Suppressor macrophage (primary cell): Measurements from ENCODE around the gene ADORA2A.

Source experiments
- DNase-seq, 4 experiments: peaks; one replicate each; pipeline ENCODE4 v3.0.0-alpha.2; 2020 to 2022

Gene ADORA2A

DNA sequence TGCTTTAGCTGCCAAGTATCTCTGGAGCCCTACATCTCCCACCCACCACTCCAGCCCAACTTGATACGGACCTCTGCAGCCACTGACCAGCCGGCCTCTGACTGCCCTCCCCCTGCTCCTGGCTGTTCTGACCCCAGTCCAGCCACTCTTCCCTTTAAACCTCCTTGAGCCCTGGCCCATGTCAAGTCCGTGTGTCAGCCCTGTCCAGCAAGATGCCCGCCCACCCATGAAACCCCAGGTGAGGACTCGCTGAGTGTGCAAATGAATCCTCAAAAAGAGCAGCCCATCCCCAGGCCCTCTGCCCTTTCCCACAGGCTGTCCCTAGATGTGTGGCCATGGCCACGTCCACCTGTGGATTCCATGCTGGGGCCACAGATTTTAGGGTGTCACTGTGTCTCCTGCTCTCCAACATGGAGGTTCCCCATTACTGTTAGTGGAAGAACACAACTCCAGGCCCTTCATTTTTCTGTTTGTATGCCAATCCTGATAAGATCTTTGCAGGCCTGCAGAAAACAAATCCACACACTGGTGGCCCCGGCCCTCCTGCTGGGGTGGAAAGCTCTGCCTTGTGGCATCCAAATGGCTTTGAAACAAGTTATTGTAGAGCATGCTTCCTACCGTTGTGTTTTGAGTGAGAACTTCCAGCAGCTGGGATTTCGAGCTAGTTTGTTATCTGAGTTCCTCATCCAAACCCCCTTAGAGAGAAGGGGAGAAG, 22.7 kb upstream of the ADORA2A start:
- DNase-seq: no peak

DNA sequence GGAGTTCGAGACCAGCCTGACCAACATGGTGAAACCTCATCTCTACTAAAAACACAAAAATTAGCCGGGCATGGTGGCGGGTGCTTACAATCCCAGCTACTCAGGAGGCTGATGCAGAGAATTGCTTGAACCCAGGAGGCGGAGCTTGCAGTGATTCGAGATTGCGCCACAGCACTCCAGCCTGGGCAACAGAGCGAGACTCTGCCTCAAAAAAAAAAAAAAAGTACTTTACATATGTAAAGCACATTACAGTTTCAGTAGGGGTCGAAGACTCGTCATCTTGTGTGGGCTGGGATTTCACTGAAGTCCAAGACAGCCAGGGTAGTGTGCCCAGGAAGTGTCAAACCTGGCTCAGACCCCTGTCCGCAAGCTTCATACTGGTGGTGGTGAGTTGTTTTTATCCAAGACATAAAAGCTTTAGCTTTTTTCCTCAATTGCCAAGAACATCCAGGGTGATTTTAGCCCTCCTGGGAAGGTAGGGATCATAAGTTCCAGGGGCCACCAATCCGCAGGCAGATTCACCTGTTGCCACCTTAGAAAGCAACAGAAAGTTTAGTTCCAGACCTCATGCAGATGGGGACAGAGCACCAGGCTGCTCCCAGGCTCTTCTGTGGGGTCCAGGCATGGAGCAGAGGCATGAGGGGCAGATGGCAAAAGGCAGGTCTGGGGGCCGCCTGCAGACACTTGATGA, 21.6 kb upstream of the ADORA2A start:
- no peak for DNase-seq

DNA sequence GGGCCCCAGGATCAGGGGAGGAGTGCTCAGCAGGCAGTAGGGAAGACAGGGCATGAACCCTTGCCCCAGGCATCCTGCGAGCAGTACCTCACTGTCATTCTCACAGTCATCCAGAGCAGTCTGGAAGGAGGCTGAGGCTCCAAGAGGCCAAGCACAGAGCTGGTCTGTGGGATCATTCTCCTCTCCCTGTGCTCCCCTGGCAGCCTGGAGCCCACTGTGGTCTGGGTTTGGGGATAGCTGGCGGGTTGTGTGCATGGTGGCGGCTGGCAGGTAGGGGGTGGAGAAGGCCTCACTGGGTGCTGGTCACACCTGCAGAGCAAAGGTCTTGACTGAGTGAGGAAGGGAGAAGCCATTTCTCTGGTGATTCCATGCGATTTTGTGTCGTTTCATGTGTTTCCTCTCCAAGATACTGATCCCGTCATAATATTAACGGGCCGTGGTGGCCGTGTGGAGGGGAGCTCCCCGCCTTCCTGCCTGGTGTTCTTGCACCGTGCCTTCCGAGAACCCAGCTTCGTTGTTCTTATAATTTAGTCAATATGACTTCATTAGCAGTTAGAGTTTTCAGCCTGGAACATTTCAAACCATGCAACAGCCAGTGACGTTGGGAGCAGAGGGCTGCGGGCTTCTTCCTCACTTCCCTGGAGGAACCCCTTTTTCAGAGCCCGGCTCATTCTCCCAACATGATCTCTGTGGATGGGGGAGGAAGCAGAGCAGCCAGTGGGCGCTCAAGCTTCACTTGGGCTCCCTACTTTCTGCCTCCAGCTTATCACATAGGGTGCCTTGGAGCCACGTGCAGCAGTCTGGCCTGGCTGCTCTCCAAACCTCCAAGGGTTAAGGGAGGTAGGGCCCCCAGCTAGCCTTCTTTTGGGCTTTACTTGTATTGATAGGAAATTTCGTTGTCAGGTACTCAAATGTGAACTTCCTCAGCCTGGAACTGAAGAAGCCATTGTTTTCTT, 20.8 kb upstream of the ADORA2A start:
- DNase-seq: no peak

DNA sequence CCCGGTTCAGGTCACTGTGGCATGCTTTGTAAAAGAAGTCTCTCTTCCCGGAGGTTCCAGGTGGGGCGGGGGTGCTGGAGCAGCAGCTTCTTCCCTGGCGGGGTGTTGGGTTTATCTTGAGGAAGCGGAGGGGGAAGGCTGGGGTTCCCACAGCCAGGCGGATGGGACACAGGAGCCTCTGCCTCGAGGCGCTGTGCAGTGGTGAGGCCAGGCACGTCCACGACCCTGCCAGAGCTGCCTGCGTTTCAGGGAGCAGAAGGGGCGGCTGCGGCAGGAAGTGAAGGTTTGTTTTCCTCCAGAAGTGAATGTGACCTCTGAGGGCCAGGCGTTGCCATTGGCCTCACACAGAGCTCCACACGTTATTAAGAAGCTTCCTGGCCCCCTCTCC, 20.1 kb upstream of the ADORA2A start:
- no peak for DNase-seq

DNA sequence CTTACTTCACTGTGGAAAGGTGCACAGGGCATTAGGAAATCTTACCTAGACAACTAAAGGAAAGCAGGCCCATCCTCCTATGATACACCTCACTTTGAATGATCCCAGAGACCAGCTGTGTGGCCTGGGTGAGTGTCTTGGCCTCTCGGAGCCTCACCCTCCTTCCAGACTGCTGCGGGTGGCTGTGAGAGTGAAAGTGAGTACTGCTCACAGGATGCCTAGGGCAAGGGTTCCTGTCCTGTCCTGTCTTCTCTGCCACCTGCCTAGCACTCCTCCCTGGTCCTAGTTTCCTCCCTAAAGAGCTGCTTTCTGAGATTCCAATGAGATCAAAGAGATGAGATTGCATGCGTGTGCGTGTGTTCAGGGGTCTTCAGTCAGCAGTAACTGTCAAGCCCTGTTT, 19.5 kb upstream of the ADORA2A start:
- DNase-seq: no peak

DNA sequence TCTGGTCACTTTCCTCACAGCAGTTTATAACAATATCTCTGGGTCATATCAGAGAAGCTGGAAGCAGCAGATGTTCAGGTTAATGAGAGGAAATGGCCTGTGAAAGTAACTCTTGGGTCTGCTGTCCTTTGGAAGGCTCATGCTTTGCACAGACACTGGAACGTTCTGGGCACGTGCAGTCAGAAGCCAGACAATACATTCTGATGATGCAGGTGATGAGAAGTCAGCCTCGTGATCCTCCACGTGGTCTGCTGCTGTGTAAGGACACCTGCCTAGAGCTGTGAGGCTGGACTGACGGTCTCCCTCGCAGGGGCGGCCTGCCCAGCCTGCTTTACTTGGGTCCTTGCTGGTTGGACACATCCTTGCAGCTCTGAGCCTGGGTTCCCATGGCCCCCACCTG, 18.8 kb upstream of the ADORA2A start:
- DNase-seq: no peak

DNA sequence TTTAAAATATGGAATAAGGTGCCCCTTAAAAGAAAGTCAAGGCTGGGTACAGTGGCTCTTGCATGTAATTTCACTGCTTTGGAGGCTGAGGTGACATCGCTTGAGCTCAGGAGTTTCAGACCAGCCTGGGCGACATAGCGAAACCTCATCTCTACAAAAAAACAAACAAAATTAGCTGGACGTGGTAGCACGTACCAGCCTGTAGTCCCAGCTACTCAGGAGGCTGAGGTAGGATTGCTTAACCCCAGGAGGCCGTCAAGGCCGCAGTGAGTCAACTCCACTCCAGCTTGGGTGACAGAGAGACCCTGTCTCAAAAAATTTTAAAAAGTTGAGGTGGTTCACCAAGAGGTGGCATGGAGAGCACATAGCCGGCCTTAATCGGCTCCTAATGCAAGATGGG, 17.7 kb upstream of the ADORA2A start:
- DNase-seq: no peak

DNA sequence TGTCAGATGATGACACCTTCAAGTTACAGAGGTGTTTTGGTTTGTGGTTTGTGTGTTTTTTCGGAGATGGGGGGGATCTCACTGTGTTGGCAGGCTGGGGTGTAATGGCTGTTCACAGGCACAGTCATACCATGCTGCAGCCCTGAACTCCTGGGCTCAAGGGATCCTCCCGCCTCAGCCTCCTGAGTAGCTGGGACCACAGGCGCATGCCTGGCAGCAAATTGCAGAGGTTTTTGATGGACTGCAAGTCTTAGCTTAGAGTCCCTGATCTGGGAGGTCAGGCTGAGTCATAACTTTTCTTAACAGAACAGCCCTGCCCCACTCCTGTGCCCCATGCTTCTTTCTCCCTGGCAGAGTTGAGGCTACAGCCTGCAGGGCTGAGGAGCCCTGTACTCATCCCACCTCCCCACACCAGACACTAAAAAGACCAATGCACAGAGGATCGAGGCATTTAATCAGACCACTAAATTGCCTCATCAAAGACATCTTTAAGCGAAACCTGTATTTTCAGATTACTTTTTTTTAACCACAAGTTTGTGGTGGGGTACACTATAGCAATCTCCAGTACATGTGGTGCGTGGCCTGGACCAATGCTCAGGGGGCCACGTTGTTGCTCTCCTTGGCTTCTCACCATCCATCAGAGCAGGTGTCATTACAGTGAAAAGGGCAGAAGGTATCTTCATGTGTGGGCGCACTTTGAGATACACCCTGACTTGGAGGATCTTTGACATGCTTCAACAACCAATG, 17.1 kb upstream of the ADORA2A start:
- no peak for DNase-seq

DNA sequence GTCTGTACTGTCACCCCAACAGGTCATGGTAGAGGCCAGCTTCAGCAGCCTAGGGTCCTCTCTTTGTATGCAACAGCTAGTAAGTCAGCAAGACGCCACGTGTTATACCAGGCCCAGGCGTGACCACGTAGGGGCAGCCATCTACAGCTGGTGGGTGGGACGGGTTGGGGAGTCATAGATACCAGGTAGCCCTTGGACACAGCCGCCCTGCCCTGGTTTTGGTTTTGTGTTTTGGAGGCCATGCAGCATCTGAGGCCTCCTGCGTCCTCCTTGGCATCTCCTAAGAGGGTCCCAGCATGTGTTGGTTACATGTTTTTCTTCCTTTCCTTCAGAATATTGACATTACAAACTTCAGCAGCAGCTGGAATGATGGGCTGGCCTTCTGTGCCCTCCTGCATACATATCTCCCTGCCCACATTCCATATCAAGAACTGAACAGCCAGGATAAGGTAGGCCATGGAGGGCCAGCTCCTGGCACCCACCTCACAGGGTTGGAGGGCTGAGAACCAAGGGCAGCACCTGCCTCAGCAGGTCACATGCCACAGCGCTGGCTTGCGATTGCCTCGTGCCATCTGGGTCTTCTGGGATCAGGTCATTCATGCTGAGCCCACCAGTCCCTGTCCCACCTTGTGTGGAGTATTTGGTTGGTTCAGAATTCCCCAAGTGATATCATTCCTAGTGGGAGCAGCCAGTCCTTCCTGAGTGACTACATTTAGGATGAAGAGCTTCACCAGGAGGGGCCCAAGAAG, 16.0 kb upstream of the ADORA2A start:
- no peak for DNase-seq

DNA sequence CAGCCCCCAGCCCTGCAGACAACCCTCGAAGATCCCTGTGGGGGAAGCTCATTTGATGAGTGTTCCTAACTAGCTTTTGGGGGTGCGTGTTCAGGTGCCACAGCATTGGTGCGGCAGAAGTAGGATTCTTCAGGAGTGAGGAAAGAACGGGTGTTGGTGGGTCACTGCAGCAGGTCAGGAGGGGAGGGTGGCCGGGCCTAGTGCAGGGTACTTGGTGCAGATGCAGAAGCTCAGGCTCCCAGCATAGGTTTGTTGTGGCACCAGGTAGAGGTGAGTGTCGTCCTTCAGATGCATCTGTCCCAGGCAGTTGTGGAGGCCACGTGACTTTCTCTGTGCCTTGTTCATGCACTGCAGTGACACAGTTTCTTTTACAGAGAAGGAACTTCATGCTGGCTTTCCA, 15.1 kb upstream of the ADORA2A start:
- no peak for DNase-seq

DNA sequence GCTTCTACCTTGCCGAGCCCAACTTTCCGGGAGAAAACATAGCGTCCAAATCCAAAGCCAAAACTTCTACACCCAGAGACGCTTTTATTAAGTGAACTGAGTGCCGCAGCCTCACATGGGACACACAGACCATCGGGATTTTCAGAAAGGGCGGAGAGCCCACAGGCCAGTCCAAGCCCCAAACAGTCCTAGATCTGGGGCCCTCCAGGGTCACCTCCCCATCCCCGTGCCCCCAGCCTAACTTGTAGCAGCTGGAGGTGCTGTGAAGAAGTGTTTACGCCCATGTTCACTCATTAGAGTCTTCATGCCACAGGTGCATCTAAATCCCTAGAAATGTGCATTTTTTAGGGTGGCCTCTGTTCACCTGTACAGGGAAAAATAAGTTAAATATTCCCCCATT, 14.1 kb upstream of the ADORA2A start:
- DNase-seq: no peak

DNA sequence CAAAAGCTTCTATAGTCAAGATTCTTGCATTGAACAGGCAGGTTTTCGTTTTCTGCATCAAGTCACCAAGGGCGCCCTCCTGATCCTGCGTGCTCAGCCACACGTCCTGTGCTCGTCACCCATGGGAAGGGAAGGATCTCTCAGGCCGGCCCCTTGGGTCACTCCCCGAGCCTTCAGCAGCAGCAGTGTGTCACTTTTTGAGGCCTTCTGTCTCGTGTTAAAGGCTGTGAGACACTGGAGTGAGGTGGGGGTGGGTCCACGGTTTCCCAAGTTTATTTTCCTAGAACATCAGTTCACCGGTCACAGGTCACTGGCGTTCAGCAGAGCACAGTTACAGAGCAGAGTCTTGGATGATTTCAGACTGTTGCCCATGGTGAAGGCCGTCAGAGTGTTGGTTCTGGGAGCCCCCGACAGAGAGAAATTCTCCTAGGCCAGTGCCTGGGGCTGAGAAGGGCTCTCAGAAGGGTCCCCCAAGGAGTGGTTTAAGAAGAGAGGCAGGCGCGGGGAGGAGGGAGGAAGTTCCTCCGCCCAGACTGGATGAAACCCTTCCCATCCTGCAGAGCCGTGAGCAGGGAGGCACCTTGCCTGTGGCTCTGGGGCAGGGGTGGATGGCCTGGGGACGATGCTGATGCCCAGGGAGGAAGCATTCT, 13.5 kb upstream of the ADORA2A start:
- DNase-seq: no peak

DNA sequence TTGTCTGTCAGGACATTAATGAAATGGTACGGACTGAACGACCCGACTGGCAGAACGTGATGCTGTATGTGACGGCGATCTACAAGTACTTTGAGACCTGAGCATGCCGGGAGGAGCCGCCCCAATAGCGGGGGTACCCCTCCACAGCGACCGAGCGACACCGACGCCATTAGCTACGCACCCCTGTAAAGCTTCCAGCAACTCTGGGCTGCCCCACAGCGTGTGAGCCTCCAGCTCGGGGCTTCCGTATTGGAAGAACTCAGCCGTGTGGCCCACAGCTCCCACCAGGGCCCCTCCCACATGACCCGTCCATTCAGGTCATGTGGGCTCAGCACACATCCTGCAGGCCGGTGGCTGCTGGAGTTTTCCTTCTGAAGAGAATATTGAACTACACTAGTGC, 12.9 kb upstream of the ADORA2A start:
- DNase-seq: no peak

DNA sequence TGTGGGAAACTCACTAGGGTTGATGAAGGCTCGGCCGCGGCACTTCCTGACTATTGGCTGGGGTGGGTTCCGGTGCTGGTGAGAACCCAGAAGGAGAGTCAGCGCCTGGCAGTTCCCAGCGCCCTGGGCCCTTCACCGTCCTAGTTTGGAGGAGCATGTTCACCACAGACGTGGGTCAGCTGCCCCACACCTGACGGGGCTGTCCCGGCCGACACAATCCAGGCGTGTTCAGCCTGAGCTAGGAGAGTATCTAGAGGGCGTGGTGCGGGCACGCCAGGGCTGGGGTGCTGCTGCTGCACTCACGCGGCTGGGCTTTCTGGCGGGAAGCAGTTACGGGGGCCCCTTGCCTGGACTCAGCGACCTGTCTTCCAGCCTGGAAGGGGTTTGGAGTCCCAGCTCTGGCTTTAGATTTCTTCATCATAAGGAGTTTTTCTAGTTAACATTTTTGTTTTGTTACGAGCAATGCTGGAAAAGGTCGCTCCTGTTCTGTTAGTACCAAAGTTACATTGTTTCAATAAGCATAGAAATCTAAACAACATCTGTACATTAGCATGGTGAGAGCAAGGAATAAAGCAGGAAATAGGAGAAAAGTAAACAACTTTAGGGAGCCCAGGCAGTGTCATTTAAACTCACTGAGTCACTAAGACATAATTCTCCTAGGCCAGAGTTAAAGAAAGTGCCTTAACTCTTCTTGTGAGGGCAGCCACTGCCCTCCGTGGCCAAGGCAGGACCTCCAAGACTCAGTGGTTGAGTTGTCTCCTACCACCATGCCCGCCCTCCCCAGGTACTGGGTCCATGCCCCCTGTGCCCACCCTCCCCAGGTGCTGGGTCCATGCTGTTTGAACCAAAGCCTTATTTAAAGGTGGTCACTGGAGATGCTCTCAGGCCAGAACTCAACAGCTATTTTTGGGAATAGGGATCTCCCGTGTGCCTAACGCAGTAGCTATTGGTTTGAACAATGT, 12.1 kb upstream of the ADORA2A start:
- no peak for DNase-seq

DNA sequence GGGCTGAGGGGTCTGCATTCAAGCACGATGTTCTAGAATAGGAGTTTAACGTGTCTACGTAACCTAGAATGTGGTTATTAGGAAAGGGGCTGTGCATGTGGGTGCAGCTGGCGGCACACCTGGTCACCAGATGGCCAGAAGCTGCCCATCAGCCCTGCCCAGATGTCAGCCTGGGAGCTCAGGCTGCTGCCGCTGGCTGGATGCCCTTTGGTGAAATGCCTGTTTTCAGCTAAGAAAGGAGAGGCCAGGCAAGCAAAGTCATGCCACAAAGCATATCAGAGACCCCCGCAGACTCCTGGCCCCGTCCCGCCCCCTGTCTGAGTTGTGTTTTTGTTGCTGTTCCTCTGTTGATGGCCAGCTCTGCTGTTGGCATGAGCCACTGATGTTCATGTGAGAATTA, 11.3 kb upstream of the ADORA2A start:
- no peak for DNase-seq

DNA sequence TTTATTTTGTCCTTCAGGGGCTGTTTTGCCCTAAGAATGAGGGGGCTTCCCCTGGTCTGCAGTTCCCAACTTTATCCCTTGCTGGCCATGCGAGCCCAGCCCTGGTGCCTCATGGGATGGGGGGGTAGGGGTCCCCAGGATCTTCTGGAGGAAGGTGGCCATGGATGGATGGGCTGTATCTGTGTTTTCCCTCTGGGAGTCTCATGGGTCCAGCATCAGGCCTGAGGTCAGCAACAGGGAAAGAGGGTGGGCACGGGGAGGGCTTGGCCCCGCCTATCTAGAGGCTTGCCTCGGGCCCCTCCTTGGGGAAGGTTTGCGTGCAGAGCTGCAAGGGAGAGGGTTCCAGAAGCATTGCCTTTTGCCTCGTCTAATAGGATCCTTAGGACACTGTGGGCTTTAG, 10.8 kb upstream of the ADORA2A start:
- no peak for DNase-seq

DNA sequence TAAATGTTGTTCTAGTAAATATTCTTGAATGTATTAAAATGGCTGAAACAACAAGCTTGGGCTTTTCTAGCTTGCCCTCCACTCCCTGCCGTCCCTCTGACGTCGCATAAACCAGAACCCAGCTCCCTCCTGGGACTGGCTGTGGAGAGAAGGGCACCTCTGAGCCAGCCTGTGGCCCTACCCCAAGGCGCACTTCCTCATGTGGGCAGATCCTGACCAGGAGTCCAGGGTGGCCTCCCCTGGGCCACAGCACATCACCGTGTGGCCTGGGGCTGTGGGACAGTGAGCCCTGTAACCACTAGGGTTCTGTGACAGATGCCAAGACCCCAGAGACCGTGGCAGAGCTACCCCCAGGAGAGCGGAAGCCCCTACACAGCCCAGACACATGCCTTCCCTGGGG, 10.2 kb upstream of the ADORA2A start:
- DNase-seq: no peak

DNA sequence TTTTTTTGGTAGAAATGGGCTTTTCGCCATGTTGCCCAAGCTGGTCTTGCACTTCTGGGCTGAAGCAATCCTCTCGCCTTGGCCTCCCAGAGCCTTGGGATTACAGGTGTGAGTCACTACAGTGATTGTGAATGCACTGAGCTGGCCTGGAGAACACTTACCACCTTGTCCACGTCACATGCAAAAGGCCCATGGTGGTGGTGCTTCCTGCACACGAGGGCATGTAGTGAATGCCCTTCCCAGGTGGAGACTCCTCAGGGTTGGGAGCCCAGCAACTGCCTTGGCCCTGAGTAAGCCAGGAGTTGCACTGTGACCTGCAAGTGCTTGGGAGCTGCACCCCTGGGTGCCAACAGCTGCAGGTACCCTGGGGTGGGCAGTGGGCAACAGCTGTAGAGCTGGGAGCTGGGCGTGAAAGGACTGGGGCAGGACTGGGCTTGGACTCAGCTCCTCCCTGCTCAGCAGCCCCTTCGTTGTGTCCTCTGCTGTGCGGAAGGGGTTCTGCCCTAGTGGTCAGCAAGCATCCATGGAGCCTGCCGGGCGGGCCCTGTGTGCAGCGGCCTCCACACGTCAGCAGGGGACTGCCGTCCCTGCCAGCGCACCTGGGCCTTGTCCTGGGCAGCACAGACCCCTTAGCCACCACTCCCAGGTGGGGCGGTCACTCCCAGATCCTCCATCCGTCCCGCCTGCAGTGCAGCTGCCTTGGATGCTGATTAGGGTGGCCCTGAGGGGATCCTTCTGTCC, 9.3 kb upstream of the ADORA2A start:
- DNase-seq: no peak

DNA sequence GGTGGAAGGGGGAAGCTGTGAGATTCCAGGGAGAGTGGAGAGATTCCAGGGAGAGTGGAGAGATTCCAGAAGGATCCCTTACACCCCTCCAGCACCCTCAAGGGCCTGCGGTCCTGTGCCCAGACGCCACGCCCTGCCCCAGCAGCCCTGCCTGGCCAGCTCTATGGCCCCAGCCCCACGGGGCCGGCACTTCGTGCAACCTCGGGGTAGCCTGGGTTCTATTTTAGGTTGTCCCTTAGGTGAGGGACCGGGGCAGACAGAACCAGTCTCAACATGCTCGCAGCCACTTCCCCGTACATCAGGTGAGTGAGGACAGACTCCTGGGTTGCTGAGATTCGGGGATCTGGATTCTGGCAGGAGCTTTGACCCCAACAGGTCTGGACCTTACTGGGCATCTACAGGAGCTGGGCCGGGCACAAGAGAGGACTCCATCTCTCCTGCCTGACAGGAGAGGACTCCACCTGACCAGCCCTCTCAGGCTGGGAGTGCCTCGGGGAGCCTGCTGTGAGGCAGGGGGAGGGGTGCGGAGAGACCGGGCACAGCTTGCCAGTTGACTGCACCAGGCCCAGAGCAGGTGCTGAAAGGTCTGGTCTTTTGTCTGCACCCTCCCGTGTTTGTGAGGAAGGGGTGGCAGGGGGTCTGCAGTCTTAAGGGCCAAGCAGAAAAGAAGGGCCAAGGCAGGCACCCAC, 8.5 kb upstream of the ADORA2A start:
- no peak for DNase-seq
